ENCODE measurements around the gene NUP214. TPM values are rescaled to one million over a fixed set of nuclear protein-coding genes. Genes with fewer than 3 reads are reported as not detected.

The NUP214 gene
- total RNA-seq, 1 donor from 2014 or later: 30.5 TPM

DNA sequence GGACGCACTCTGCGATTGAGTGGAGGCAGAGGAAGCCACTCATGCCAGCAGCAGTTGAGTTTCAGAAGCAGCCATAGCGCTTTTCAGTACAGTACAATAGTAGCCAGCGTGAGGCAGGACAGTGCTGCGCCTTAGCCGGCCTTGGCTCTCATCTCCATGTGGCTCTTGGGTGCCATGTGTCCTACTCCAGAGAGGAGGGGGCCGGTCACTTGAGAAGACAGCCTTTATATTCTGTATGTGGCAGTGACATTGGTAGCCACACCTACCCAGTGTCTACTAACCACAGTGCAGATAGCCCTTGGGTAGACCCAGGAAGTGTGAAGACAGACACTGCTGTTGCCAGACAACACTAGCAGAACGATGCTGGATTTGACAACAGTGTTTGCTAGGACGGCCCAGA lies 108.6 kb downstream of the NUP214 start:
- TF ChIP-seq, protein P1, sequence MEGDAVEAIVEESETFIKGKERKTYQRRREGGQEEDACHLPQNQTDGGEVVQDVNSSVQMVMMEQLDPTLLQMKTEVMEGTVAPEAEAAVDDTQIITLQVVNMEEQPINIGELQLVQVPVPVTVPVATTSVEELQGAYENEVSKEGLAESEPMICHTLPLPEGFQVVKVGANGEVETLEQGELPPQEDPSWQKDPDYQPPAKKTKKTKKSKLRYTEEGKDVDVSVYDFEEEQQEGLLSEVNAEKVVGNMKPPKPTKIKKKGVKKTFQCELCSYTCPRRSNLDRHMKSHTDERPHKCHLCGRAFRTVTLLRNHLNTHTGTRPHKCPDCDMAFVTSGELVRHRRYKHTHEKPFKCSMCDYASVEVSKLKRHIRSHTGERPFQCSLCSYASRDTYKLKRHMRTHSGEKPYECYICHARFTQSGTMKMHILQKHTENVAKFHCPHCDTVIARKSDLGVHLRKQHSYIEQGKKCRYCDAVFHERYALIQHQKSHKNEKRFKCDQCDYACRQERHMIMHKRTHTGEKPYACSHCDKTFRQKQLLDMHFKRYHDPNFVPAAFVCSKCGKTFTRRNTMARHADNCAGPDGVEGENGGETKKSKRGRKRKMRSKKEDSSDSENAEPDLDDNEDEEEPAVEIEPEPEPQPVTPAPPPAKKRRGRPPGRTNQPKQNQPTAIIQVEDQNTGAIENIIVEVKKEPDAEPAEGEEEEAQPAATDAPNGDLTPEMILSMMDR (IDR thresholded peaks at IDR 0.05; ENCODE audit: insufficient read depth, low read length, poor library complexity, severe bottlenecking): no peak
- peaks cover 3% of the 10 kb centered on the region for H3K36me3 ChIP-seq (ENCODE audit: control insufficient read depth, insufficient read depth, low read length)
- no peaks in the 10 kb centered on the region for H3K27me3 ChIP-seq (ENCODE audit: control insufficient read depth, insufficient read depth, low read length)
- no peak for DNase-seq (ENCODE audit: low read depth)
- no peak overlapping the region for H3K4me3 ChIP-seq (ENCODE audit: low read depth, low read length)

DNA sequence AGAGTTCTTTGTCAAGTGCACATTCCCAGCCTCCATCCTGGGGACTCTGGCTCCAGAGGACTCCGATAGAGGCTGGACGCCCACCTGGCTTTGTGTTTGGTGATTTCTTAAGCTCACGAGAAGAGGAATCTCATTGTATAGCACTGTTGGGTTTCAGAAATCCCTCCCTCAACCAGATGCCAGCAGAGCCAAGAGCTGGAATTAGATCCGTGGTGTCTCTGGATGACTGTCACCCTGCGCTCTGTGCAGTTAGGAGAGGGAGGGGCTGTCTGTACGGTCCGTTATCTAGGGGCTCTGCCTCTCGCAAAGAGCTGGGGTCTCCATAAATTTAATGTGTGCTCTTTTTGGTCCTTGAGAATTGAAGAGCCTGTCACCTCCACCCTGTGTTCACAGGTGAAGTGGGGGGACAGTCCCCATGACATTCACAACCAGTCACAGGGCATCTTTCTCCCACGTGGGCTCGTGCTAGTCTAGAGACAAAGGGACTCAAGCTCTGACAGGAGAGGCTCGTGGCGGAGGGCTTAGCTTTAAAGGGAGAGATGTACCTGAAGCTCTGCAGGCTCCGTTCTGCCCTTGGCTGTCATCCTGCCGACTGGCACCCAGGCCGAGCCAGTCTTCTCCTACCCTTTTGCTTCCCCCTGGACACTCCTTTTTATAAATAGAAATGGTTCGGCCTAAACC lies 109.6 kb downstream of the NUP214 start:
- DNase-seq (ENCODE audit: low read depth): no peak
- Histone ChIP-seq H3K27me3 (ENCODE audit: control insufficient read depth, insufficient read depth, low read length) (peaks cover 3% of the 10 kb centered on the region), H3K36me3 (ENCODE audit: control insufficient read depth, insufficient read depth, low read length) (peaks cover 3% of the 10 kb centered on the region), H3K4me3 (ENCODE audit: low read depth, low read length) (no peak overlapping the region)
- TF ChIP-seq, protein P1 (IDR thresholded peaks at IDR 0.05; ENCODE audit: insufficient read depth, low read length, poor library complexity, severe bottlenecking): no peak

DNA sequence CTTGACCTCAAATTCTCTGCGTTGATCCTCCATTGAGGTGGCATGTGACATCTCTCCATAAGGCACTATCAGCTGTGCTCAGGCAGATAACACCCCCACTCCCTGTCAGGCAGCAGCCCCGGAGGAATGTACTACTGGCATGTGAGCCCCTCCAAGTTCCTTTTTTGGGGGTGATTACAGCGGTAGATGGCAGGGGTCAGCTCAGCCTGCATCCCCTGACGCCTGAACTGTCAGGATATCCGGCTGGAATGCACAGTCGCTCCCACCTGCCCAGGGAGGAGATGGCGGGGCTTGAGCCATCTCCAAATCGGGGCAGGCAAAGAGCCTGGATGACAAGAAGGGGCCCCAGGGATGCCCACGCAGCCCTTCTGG lies 110.1 kb downstream of the NUP214 start:
- no peak for DNase-seq (ENCODE audit: low read depth)
- Histone ChIP-seq H3K36me3 (ENCODE audit: control insufficient read depth, insufficient read depth, low read length) (peaks cover 3% of the 10 kb centered on the region), H3K27me3 (ENCODE audit: control insufficient read depth, insufficient read depth, low read length) (peaks cover 4% of the 10 kb centered on the region), H3K4me3 (ENCODE audit: low read depth, low read length) (no peak overlapping the region)
- TF ChIP-seq, protein P1 (IDR thresholded peaks at IDR 0.05; ENCODE audit: insufficient read depth, low read length, poor library complexity, severe bottlenecking): no peak

DNA sequence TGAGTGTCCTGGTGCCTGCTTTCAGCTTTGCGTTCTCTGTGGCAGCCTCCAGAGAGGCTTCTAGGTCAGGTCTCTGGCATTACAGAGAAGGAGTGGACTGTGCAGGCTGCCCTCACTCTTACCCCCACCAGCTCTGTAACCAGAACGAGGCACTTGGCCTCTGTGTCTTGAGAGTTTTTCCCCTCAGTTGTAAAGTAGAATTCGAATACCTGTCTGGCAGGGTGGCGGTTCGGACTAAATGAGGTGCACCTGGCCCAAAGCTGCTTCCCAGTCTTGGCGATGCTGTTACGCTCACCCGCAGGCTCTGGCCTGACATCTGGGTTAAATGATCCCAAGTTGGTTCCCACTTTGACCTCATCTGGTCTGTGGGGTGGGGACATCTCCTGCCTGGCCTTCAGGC lies 110.8 kb downstream of the NUP214 start:
- Histone ChIP-seq H3K36me3 (ENCODE audit: control insufficient read depth, insufficient read depth, low read length) (peaks cover 3% of the 10 kb centered on the region), H3K4me3 (ENCODE audit: low read depth, low read length) (no peak overlapping the region), H3K27me3 (ENCODE audit: control insufficient read depth, insufficient read depth, low read length) (peaks cover 7% of the 10 kb centered on the region)
- TF ChIP-seq, protein P1 (IDR thresholded peaks at IDR 0.05; ENCODE audit: insufficient read depth, low read length, poor library complexity, severe bottlenecking): no peak
- DNase-seq (ENCODE audit: low read depth): no peak

DNA sequence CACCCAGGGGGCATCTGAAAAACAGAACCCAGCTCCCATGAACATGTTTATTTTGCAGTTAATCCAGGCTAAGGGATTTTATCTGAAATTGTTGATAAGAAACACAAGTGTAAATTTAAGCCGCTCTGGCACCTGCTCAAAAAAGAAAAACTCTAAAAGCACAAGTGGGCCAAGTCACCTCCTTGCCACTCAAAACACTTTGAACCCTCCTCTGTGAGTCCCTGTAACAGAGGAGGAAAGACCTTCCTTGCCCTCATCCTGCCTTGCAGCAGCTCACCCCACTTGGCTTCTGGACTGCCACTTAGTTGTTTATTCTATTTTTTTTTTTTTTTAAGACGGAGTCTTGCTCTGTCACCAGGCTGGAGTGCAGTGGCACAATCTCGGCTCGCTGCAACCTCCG lies 111.4 kb downstream of the NUP214 start:
- Histone ChIP-seq H3K27me3 (ENCODE audit: control insufficient read depth, insufficient read depth, low read length) (peaks cover 7% of the 10 kb centered on the region), H3K36me3 (ENCODE audit: control insufficient read depth, insufficient read depth, low read length) (peaks cover 3% of the 10 kb centered on the region), H3K4me3 (ENCODE audit: low read depth, low read length) (no peak overlapping the region)
- TF ChIP-seq, protein P1 (IDR thresholded peaks at IDR 0.05; ENCODE audit: insufficient read depth, low read length, poor library complexity, severe bottlenecking): no peak
- DNase-seq (ENCODE audit: low read depth): no peak

DNA sequence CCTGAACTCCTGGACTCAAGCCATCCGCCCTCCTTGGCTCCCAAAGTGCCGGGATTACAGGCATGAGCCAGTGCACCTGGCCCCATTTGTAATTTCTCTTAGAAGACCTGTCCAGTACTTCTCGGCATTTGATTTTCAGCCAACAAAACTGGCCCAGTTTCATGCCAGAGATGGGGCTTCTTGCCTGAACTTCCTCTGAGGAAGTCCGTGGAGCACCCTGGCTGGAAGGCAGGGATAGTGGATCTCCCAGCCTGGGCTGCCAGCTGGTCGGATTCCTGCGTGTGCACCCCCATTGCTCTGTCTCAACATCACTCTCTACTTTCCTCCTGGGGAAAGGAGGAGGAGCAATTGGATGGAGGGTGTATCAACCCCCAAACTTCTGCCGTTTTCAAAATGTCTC lies 111.9 kb downstream of the NUP214 start:
- Histone ChIP-seq H3K36me3 (ENCODE audit: control insufficient read depth, insufficient read depth, low read length) (peaks cover 3% of the 10 kb centered on the region), H3K27me3 (ENCODE audit: control insufficient read depth, insufficient read depth, low read length) (peaks cover 7% of the 10 kb centered on the region)
- TF ChIP-seq, protein P1 (IDR thresholded peaks at IDR 0.05; ENCODE audit: insufficient read depth, low read length, poor library complexity, severe bottlenecking): no peak

More for the DNA sequence above, 111.9 kb downstream of the NUP214 start:
- no peak for DNase-seq (ENCODE audit: low read depth)
- no peak overlapping the region for H3K4me3 ChIP-seq (ENCODE audit: low read depth, low read length)

Data from kidney epithelial cell (primary cell).